ENCODE measurements around the gene AQP6.

GRCh38 chr12:49966511-49967041 lies 6.2 kb upstream of the AQP6 start:
- TF ChIP-seq POLR2AphosphoS5 (IDR thresholded peaks at IDR 0.05; ENCODE audit: low read depth, low read length) (no peak), SIN3A (IDR thresholded peaks at IDR 0.05; ENCODE audit: borderline replicate concordance, insufficient read depth, low read length) (no peak), FOXP2 (optimal IDR thresholded peaks at IDR 0.05; ENCODE audit: borderline replicate concordance, extremely low read depth, extremely low read length, insufficient read depth) (no peak)
